Caco-2 (cell line): ENCODE results near the gene SF3A2. TPM values are rescaled to one million over a fixed set of nuclear protein-coding genes. Genes with fewer than 3 reads are reported as not detected.

Experiments used
- BruUV-seq: library from RNA; stranded (reverse); fragments of 400-500 nt; replicated peaks from 2 replicates; lab custom pipeline; 2021; lab: Mats Ljungman, UMichigan
- CTCF ChIA-PET: fragments of 300-600 bp; sonication (Branson Sonifier 250); formaldehyde crosslinking; loops from one replicate; lab custom pipeline; 2022; ENCODE audit warnings: antibody characterized with exemption; lab: Charles Lee
- POLR2A ChIA-PET: fragments of 300-600 bp; sonication (Branson Sonifier 250); formaldehyde crosslinking; loops from one replicate; lab custom pipeline; 2022; ENCODE audit warnings: antibody characterized with exemption; lab: Charles Lee
- DNase-seq, 2 experiments: peaks; one replicate each; pipeline versions ENCODE4 v3.0.0 to v3.0.0-alpha.2; 2020 to 2022
- H3K27me3 ChIP-seq: replicated peaks from 2 replicates; pipeline ENCODE4 v1.6.0; 2011; ENCODE audit warnings: low read length; ENCODE audit not compliant: control insufficient read depth, insufficient read depth
- H3K36me3 ChIP-seq: 2 replicates; pipeline ENCODE4 v1.5.1; 2011; ENCODE audit warnings: low read length; ENCODE audit not compliant: control insufficient read depth, insufficient read depth
- H3K4me1 ChIP-seq: fragments of 250-450 bp; sonication (Bioruptor Pico); 2 replicates; pipeline ENCODE4 v1.5.1; 2020; ENCODE audit warnings: mild to moderate bottlenecking
- H3K4me3 ChIP-seq: 2 replicates; pipeline ENCODE4 v1.5.1; 2011; ENCODE audit warnings: low read depth, mild to moderate bottlenecking, control low read depth, low read length
- H3K9me3 ChIP-seq: fragments of 250-450 bp; sonication (Bioruptor Pico); 2 replicates; pipeline ENCODE4 v1.5.1; 2020; ENCODE audit warnings: mild to moderate bottlenecking, moderate library complexity
- H3K27ac Mint-ChIP-seq: one replicate; pipeline ENCODE4 v1.8.0; 2022; ENCODE audit warnings: mixed read lengths; ENCODE audit not compliant: unreplicated experiment
- H3K27me3 Mint-ChIP-seq: one replicate; pipeline ENCODE4 v1.8.0; 2022; ENCODE audit warnings: mixed read lengths; ENCODE audit not compliant: insufficient read depth, unreplicated experiment
- H3K36me3 Mint-ChIP-seq: one replicate; pipeline ENCODE4 v1.8.0; 2022; ENCODE audit warnings: mild to moderate bottlenecking, mixed read lengths; ENCODE audit not compliant: insufficient read depth, unreplicated experiment
- H3K4me1 Mint-ChIP-seq: one replicate; pipeline ENCODE4 v1.8.0; 2022; ENCODE audit warnings: low read depth, mixed read lengths; ENCODE audit not compliant: unreplicated experiment
- H3K4me3 Mint-ChIP-seq: one replicate; pipeline ENCODE4 v1.8.0; 2022; ENCODE audit warnings: mild to moderate bottlenecking, moderate library complexity, mixed read lengths; ENCODE audit not compliant: unreplicated experiment
- H3K9me3 Mint-ChIP-seq: one replicate; pipeline ENCODE4 v1.8.0; 2022; ENCODE audit warnings: mixed read lengths; ENCODE audit not compliant: unreplicated experiment
- intact Hi-C: fragments of 100-400 bp; cut with micrococcal nuclease; formaldehyde crosslinking; loops from one replicate; pipeline ENCODE4 v1.10.0; 2022; ENCODE audit not compliant: unreplicated experiment
- total RNA-seq: library from RNA; stranded (reverse); gene quantifications from 2 replicates; pipeline ENCODE4 v1.2.3, GENCODE V29; 2022
- TF ChIP-seq, protein P1 (sequence below), 2 experiments: fragments of 200-600 bp in 1 of 2; IDR thresholded peaks; 1 replicate in 1 of 2; 2 replicates in 1 of 2; pipeline versions ENCODE4 v1.5.1 to v1.8.0; 2011 to 2022; ENCODE audit warnings: antibody characterized with exemption in 1 of 2, control low read depth in 1 of 2, inconsistent platforms in 1 of 2, low read depth in 1 of 2, low read length in 1 of 2, mild to moderate bottlenecking in 1 of 2, moderate library complexity in 1 of 2; ENCODE audit not compliant: insufficient read depth in 1 of 2, severe bottlenecking in 1 of 2, unreplicated experiment in 1 of 2

Gene SF3A2
- total RNA-seq, 1 experiment from 2014 or later = 129 TPM

DNA sequence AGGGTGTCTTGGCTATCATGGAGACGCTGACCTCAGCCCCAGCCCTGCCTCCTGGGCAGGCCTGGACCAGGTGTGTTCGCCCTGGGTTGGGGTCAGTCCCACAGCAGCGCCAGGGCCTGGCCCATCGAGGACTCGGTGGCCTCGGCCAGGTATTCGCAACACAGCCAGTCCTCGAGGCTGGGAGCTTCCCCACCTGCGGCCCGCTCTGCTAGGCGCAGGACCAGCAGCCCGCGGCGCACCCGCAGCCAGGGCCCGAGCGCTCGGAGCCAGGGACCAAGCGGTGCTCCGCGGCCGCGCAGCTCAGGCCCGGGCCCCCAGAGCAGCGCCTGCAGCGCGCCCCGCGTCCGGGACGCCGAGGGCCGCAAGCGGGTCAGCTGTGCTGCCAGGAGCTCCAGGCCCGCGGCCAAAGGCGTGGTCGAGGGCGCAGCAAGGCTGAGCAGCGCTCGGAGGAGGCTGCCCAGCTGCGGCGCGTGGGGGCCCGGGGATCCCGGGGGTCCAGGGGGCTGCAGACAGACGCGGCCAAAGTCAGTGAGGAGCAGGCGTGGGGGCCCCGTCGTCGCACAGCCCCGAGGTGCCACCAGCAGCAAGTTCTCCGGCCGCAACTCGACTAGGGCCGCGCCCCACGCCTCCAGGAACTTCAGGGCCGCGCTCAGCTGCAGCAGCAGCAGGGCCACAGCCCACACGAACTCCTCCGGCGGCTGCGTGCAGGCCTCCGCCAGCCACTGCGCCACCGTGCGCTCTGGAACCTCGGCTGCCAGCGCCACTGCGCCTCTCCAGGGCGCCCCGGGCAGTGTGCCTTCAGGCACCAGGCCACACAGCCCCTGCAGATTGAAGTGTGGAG lies 39.2 kb downstream of the SF3A2 start:
- peaks cover 79% of the 10 kb centered on the region for H3K36me3 Mint-ChIP-seq
- H3K4me1 ChIP-seq = peaks cover 14% of the 10 kb centered on the region
- BruUV-seq = no TSS peak
- intact Hi-C loops = loop anchor here (5.0 kb wide), 1 partner anchor 111 kb away; no protein-coding TSS in a partner anchor
- no peaks in the 10 kb centered on the region for H3K27me3 ChIP-seq
- DNase-seq = no peak
- no peaks in the 10 kb centered on the region for H3K4me1 Mint-ChIP-seq
- ChIA-PET POLR2A (no interaction called here), CTCF (no interaction called here)
- no peaks in the 10 kb centered on the region for H3K9me3 Mint-ChIP-seq
- H3K9me3 ChIP-seq = no peaks in the 10 kb centered on the region
- peak overlapping the region; percentile 85 for H3K27ac Mint-ChIP-seq
- H3K27me3 Mint-ChIP-seq = no peaks in the 10 kb centered on the region
- H3K36me3 ChIP-seq = peaks cover 5% of the 10 kb centered on the region
- TF ChIP-seq, protein P1, sequence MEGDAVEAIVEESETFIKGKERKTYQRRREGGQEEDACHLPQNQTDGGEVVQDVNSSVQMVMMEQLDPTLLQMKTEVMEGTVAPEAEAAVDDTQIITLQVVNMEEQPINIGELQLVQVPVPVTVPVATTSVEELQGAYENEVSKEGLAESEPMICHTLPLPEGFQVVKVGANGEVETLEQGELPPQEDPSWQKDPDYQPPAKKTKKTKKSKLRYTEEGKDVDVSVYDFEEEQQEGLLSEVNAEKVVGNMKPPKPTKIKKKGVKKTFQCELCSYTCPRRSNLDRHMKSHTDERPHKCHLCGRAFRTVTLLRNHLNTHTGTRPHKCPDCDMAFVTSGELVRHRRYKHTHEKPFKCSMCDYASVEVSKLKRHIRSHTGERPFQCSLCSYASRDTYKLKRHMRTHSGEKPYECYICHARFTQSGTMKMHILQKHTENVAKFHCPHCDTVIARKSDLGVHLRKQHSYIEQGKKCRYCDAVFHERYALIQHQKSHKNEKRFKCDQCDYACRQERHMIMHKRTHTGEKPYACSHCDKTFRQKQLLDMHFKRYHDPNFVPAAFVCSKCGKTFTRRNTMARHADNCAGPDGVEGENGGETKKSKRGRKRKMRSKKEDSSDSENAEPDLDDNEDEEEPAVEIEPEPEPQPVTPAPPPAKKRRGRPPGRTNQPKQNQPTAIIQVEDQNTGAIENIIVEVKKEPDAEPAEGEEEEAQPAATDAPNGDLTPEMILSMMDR (IDR thresholded peaks at IDR 0.05; ENCODE audit: insufficient read depth in 1 of 2, low read depth in 1 of 2, low read length in 1 of 2, severe bottlenecking in 1 of 2, unreplicated experiment in 1 of 2) = no peak
- H3K4me3 Mint-ChIP-seq = no peak overlapping the region
- no peak overlapping the region for H3K4me3 ChIP-seq

DNA sequence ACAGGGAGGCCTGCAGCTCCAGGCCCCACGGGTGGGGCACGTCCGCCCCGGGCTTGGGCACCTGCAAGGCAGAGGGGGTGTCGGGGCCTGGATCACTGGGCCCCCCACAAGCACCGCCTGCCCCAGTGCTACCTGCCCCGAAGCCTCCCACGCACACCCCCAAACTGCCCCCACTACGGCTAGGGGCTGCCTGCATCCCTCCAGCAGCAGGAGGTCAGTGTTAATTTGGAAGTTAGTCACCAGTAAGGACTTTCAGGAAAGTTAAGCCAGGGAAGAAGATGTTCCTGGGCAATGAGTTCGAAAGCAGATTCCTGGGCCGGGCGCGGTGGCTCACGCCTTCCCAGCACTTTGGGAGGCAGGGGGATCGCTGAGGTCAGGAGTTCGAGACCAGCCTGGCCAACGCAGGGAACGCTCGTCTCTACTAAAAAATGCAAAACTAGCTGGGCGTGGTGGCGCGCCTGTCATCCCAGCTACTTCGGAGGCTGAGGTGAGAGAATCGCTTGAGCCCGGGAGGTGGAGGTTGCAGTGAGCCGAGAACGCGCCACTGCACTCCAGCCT lies 39.9 kb downstream of the SF3A2 start:
- CTCF ChIA-PET = no interaction called here
- POLR2A ChIA-PET = no interaction called here
- Mint-ChIP-seq H3K4me3 (no peak overlapping the region), H3K36me3 (peaks cover 72% of the 10 kb centered on the region), H3K9me3 (no peaks in the 10 kb centered on the region), H3K27ac (no peak overlapping the region), H3K27me3 (no peaks in the 10 kb centered on the region), H3K4me1 (no peaks in the 10 kb centered on the region)
- DNase-seq = no peak
- Histone ChIP-seq H3K36me3 (peaks cover 5% of the 10 kb centered on the region), H3K27me3 (no peaks in the 10 kb centered on the region), H3K9me3 (no peaks in the 10 kb centered on the region), H3K4me1 (peaks cover 10% of the 10 kb centered on the region), H3K4me3 (no peak overlapping the region)
- TF ChIP-seq, protein P1 (IDR thresholded peaks at IDR 0.05; ENCODE audit: insufficient read depth in 1 of 2, low read depth in 1 of 2, low read length in 1 of 2, severe bottlenecking in 1 of 2, unreplicated experiment in 1 of 2) = no peak
- intact Hi-C loops = loop anchor here (5.0 kb wide), 1 partner anchor 111 kb away; no protein-coding TSS in a partner anchor
- no TSS peak for BruUV-seq

DNA sequence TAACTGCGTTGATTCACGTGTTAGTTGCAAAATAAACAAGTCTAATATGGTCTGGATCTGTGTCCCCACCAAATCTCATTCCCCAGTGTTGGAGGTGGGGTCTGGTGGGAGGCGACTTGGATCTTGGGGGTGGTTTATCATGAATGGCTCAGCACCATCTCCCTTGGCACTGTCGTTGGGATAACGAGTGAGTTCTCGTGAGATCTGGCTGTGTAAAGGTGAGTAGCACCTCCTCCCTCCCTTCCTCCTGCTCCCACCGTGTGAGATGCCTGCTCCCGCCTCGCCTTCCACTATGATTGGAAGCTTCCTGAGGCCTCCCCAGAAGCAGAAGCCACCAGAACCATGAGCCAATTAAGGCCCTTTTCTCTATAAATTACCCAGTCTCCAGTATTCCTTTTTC lies 40.5 kb downstream of the SF3A2 start:
- BruUV-seq = no TSS peak
- no peak overlapping the region for H3K4me3 Mint-ChIP-seq
- TF ChIP-seq, protein P1 (IDR thresholded peaks at IDR 0.05; ENCODE audit: insufficient read depth in 1 of 2, low read depth in 1 of 2, low read length in 1 of 2, severe bottlenecking in 1 of 2, unreplicated experiment in 1 of 2) = no peak

More for the DNA sequence above, 40.5 kb downstream of the SF3A2 start:
- H3K9me3 ChIP-seq = no peaks in the 10 kb centered on the region
- Mint-ChIP-seq H3K27ac (peak overlapping the region; percentile 87), H3K36me3 (peaks cover 69% of the 10 kb centered on the region), H3K4me1 (no peaks in the 10 kb centered on the region), H3K27me3 (no peaks in the 10 kb centered on the region), H3K9me3 (no peaks in the 10 kb centered on the region)
- peaks cover 7% of the 10 kb centered on the region; the same call in 1 of the 2 replicates for H3K4me1 ChIP-seq
- no peaks in the 10 kb centered on the region for H3K27me3 ChIP-seq
- ChIA-PET POLR2A (no interaction called here), CTCF (no interaction called here)
- peaks cover 3% of the 10 kb centered on the region; the same call in 1 of the 2 replicates for H3K36me3 ChIP-seq
- no peak overlapping the region for H3K4me3 ChIP-seq
- intact Hi-C loops = loop anchor here (5.0 kb wide), 1 partner anchor 110 kb away; no protein-coding TSS in a partner anchor
- DNase-seq = no peak
